Skeletal muscle tissue (tissue), 4 donors: ENCODE results near the gene NANOS3. TPM values are rescaled to one million over a fixed set of nuclear protein-coding genes. Genes with fewer than 3 reads are reported as not detected.

Experiments used
- H3K27ac ChIP-seq: one replicate; pipeline ENCODE4 v1.7.0; 2013; ENCODE audit warnings: mild to moderate bottlenecking, low read depth, low read length, inconsistent platforms
- H3K27me3 ChIP-seq, 3 donors: one replicate each; pipeline ENCODE4 v1.7.0; 2013; ENCODE audit warnings: low read length in 3 of 3; ENCODE audit not compliant: control insufficient read depth in 3 of 3, insufficient read depth in 3 of 3
- H3K36me3 ChIP-seq, 3 donors: one replicate each; pipeline ENCODE4 v1.7.0; 2013; ENCODE audit warnings: low read length in 3 of 3; ENCODE audit not compliant: control insufficient read depth in 3 of 3, insufficient read depth in 3 of 3
- H3K4me1 ChIP-seq, 3 donors: one replicate each; pipeline ENCODE4 v1.7.0; 2013; ENCODE audit warnings: low read length in 3 of 3, mild to moderate bottlenecking in 3 of 3; ENCODE audit not compliant: control insufficient read depth in 3 of 3, insufficient read depth in 3 of 3
- H3K4me3 ChIP-seq, 3 donors: one replicate each; pipeline ENCODE4 v1.7.0; 2013; ENCODE audit warnings: low read length in 3 of 3
- H3K9ac ChIP-seq, 3 donors: one replicate each; pipeline ENCODE4 v1.7.0; 2013; ENCODE audit warnings: low read length in 3 of 3, mild to moderate bottlenecking in 3 of 3, moderate library complexity in 2 of 3, low read depth in 1 of 3
- H3K9me3 ChIP-seq, 3 donors: one replicate each; pipeline ENCODE4 v1.7.0; 2013; ENCODE audit warnings: low read length in 3 of 3; ENCODE audit not compliant: control insufficient read depth in 3 of 3
- total RNA-seq: library from RNA; depleted of rRNA; stranded (reverse); fragments of >200 nt; gene quantifications from one replicate; pipeline ENCODE4 v1.2.3, GENCODE V29; 2014
- donor health status: Osteomylitis.

NANOS3 gene
- not detected for total RNA-seq

GRCh38 chr19:13876834-13877233, at the start of gene NANOS3:
Gene NANOS3, plus strand, starts transcription at chr19:13877134. Its CDS starts 115 bp downstream, at chr19:13877249.
- Histone ChIP-seq H3K9me3 (no peaks in the 10 kb centered on the region), H3K27me3 (peaks cover 0 to 8% (median 2%) of the 10 kb centered on the region in 3 donors), H3K9ac (no peak within 1 kb of the TSS), H3K4me1 (peaks cover 16 to 24% (median 18%) of the 10 kb centered on the region in 3 donors), H3K36me3 (no peaks in the 10 kb centered on the region), H3K27ac (no peak within 1 kb of the TSS), H3K4me3 (no peak within 1 kb of the TSS)

GRCh38 chr19:13827656-13828055, 49.3 kb upstream of the NANOS3 start:
- peaks cover 3 to 6% (median 4%) of the 10 kb centered on the region in 3 donors for H3K36me3 ChIP-seq
- H3K27ac ChIP-seq: no peak overlapping the region
- H3K9ac ChIP-seq: no peak overlapping the region
- no peak overlapping the region for H3K4me3 ChIP-seq
- H3K27me3 ChIP-seq: no peaks in the 10 kb centered on the region
- H3K4me1 ChIP-seq: peaks cover 0 to 3% (median 3%) of the 10 kb centered on the region in 3 donors
- H3K9me3 ChIP-seq: no peaks in the 10 kb centered on the region

- Histone ChIP-seq H3K9me3 (no peaks in the 10 kb centered on the region), H3K36me3 (peaks cover 10 to 15% (median 12%) of the 10 kb centered on the region in 3 donors), H3K4me1 (peaks cover 17 to 21% (median 18%) of the 10 kb centered on the region in 3 donors), H3K27me3 (no peaks in the 10 kb centered on the region), H3K4me3 (no peak overlapping the region), H3K9ac (no peak overlapping the region), H3K27ac (no peak overlapping the region)
These were observed 46.7 kb upstream of the NANOS3 start for GRCh38 chr19:13830114-13830740.

GRCh38 chr19:13830741-13831536, 46.0 kb upstream of the NANOS3 start:
- no peak overlapping the region for H3K4me3 ChIP-seq
- H3K27ac ChIP-seq: no peak overlapping the region
- peaks cover 11 to 17% (median 12%) of the 10 kb centered on the region in 3 donors for H3K36me3 ChIP-seq
- H3K27me3 ChIP-seq: no peaks in the 10 kb centered on the region
- peaks cover 23 to 26% (median 24%) of the 10 kb centered on the region in 3 donors for H3K4me1 ChIP-seq
- H3K9me3 ChIP-seq: no peaks in the 10 kb centered on the region
- no peak overlapping the region for H3K9ac ChIP-seq

GRCh38 chr19:13831537-13832467, 45.1 kb upstream of the NANOS3 start:
- no peaks in the 10 kb centered on the region for H3K9me3 ChIP-seq
- no peak overlapping the region for H3K4me3 ChIP-seq
- no peak overlapping the region for H3K27ac ChIP-seq
- H3K4me1 ChIP-seq: peaks cover 31 to 34% (median 32%) of the 10 kb centered on the region in 3 donors
- H3K36me3 ChIP-seq: peaks cover 17 to 25% (median 19%) of the 10 kb centered on the region in 3 donors
- H3K27me3 ChIP-seq: no peaks in the 10 kb centered on the region
- H3K9ac ChIP-seq: no peak overlapping the region

GRCh38 chr19:13833330-13834243, 43.3 kb upstream of the NANOS3 start:
- Histone ChIP-seq H3K9me3 (no peaks in the 10 kb centered on the region), H3K4me3 (peak overlapping the region; percentile 22 to 56 (median 38)), H3K4me1 (peaks cover 46 to 51% (median 49%) of the 10 kb centered on the region in 3 donors), H3K27ac (peak overlapping the region; percentile 76), H3K36me3 (peaks cover 16 to 28% (median 20%) of the 10 kb centered on the region in 3 donors), H3K27me3 (no peaks in the 10 kb centered on the region), H3K9ac (peak overlapping the region; percentile 10 to 60 (median 56))

GRCh38 chr19:13834244-13835069, 42.5 kb upstream of the NANOS3 start:
- Histone ChIP-seq H3K9ac (peak overlapping the region; percentile 10 to 60 (median 47)), H3K36me3 (peaks cover 16 to 28% (median 20%) of the 10 kb centered on the region in 3 donors), H3K9me3 (no peaks in the 10 kb centered on the region), H3K4me3 (peak overlapping the region in 2 of 3 donors; percentile 22 to 56), H3K27me3 (no peaks in the 10 kb centered on the region), H3K4me1 (peaks cover 55 to 59% (median 56%) of the 10 kb centered on the region in 3 donors), H3K27ac (peak overlapping the region; percentile 76)

GRCh38 chr19:13835791-13836723, 40.9 kb upstream of the NANOS3 start:
- no peaks in the 10 kb centered on the region for H3K9me3 ChIP-seq
- peak overlapping the region; percentile 96 for H3K27ac ChIP-seq
- H3K4me3 ChIP-seq: peak overlapping the region; percentile 23 to 67 (median 49)
- no peaks in the 10 kb centered on the region for H3K27me3 ChIP-seq
- peak overlapping the region; percentile 56 to 76 (median 72) for H3K9ac ChIP-seq
- H3K36me3 ChIP-seq: peaks cover 19 to 28% (median 20%) of the 10 kb centered on the region in 3 donors
- peaks cover 63 to 68% (median 66%) of the 10 kb centered on the region in 3 donors for H3K4me1 ChIP-seq
